ENCODE data around the gene REN. TPM values are rescaled to one million over a fixed set of nuclear protein-coding genes. Genes with fewer than 3 reads are reported as not detected.

REN gene
- total and polyA plus RNA-seq, 7 donors: not detected

DNA sequence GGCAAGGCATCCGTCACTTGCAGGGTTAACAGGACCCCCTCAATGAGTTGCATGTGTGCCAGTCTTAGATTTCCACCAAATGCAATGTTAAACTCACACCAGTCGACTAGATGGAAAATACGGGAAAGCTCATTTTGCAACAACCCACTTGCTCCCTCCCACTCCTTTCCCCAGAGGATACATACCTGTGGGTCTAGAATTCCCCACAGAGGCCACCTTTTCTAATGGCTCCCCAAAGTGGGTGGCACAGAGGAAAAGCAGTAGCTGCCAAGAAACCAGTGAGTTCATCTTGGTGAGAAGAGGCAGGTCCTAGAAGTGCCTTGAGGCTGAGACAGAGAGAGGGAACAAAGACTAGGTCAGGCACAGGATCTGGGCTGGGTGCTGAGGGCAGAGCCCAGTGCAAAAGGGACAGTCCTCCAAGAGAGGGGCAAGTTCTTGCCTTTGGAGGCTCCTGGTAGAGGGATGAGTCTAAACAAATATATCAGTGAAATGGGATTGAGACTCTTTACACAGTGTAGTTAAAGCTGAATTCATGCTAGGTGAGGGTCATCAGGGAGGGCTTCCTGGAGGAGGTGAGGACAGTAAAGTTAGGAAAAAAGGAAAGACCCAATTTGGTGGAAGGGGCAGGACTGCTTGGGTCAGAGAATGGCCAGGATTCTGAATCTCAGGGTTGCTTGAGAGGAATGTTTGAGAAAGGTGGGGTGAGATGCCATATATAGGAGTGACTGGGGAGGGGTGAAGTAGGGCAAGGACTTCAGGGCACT, 26.6 kb upstream of the REN start:
- Histone ChIP-seq H3K36me3 (ENCODE audit: insufficient read depth in 1 of 2, low read depth in 1 of 2) (no peaks in the 10 kb centered on the region), H3K9me3 (no peaks in the 10 kb centered on the region), H3K27ac (no peak overlapping the region), H3K27me3 (ENCODE audit: insufficient read depth in 3 of 3, low read length in 2 of 3) (peaks cover 0 to 3% (median 0%) of the 10 kb centered on the region in 3 donors), H3K4me3 (no peak overlapping the region), H3K4me1 (peaks cover 22% of the 10 kb centered on the region)
- intact Hi-C loops (cut with DNase I): no loop called here
- TF ChIP-seq, protein P1, sequence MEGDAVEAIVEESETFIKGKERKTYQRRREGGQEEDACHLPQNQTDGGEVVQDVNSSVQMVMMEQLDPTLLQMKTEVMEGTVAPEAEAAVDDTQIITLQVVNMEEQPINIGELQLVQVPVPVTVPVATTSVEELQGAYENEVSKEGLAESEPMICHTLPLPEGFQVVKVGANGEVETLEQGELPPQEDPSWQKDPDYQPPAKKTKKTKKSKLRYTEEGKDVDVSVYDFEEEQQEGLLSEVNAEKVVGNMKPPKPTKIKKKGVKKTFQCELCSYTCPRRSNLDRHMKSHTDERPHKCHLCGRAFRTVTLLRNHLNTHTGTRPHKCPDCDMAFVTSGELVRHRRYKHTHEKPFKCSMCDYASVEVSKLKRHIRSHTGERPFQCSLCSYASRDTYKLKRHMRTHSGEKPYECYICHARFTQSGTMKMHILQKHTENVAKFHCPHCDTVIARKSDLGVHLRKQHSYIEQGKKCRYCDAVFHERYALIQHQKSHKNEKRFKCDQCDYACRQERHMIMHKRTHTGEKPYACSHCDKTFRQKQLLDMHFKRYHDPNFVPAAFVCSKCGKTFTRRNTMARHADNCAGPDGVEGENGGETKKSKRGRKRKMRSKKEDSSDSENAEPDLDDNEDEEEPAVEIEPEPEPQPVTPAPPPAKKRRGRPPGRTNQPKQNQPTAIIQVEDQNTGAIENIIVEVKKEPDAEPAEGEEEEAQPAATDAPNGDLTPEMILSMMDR (IDR thresholded peaks at IDR 0.05): no peak
- ATAC-seq: no peak
- WGBS, 3 donors: 77 to 88% (median 85%) methylated on average over 3 of the region's 3 CpGs
- DNase-seq: no peak

DNA sequence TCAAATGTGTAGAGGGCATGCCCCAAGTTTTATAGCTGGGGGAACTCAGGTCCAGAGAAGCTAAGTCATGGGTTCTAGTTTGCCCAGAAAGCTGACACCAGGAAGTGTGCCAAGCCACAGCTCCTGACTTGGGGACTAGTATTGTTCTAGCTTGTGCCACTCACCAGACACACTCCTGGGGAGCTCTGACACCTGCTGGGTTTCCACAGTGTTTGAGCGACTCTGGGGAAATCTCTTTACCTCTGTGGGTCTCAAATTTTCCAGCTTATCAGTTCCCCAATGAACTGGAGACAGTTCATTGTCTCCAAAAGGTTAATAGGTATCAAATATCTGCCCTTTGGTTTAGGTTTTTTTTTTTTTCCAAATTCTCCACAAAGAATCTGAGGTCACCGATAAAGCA, 25.9 kb upstream of the REN start:
- Histone ChIP-seq H3K36me3 (ENCODE audit: insufficient read depth in 1 of 2, low read depth in 1 of 2) (no peaks in the 10 kb centered on the region), H3K27ac (peak overlapping the region; percentile 30), H3K27me3 (ENCODE audit: insufficient read depth in 3 of 3, low read length in 2 of 3) (peaks cover 0 to 5% (median 3%) of the 10 kb centered on the region in 3 donors), H3K9me3 (no peaks in the 10 kb centered on the region), H3K4me3 (no peak overlapping the region), H3K4me1 (peaks cover 20% of the 10 kb centered on the region)
- DNase-seq (no peak), ATAC-seq (peak in 3 of 4 donors; percentile 15 to 36 (median 19))
- WGBS, 3 donors: 79 to 85% (median 84%) methylated on average over 2 of the region's 2 CpGs
- TF ChIP-seq, protein P1 (IDR thresholded peaks at IDR 0.05): no peak
- intact Hi-C loops (cut with DNase I): no loop called here

DNA sequence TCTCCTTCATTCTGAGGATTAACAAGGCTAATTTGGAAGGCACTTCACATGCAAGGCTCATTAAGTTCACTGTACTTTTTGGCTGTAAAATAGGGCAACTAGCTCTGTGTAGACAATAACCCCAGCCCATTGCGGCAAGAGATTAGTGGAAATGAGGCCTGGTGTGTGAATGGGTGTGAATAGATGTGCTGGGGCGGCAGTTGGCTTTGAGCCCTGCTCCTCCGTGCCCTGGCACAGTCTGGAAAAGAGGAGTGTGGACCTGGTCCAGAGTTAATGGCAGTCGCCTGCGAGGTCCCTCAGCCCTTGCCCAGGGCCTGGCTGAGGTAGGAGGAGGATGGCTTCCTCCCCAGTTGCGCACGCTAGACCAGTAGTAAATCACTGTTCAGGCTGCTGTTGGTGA, 25.3 kb upstream of the REN start:
- ATAC-seq: peak in 3 of 4 donors; percentile 83 to 90 (median 86)
- peak in 1 of 2 donors; percentile 66 for DNase-seq
- WGBS, 3 donors: 25 to 32% (median 26%) methylated on average over 7 of the region's 7 CpGs
- Histone ChIP-seq H3K36me3 (ENCODE audit: insufficient read depth in 1 of 2, low read depth in 1 of 2) (no peaks in the 10 kb centered on the region), H3K27me3 (ENCODE audit: insufficient read depth in 3 of 3, low read length in 2 of 3) (peaks cover 0 to 5% (median 1%) of the 10 kb centered on the region in 3 donors), H3K4me1 (peaks cover 20% of the 10 kb centered on the region), H3K4me3 (no peak overlapping the region), H3K27ac (peak overlapping the region; percentile 30), H3K9me3 (no peaks in the 10 kb centered on the region)
- intact Hi-C loops (cut with DNase I): no loop called here
- TF ChIP-seq, protein P1 (IDR thresholded peaks at IDR 0.05): no peak

DNA sequence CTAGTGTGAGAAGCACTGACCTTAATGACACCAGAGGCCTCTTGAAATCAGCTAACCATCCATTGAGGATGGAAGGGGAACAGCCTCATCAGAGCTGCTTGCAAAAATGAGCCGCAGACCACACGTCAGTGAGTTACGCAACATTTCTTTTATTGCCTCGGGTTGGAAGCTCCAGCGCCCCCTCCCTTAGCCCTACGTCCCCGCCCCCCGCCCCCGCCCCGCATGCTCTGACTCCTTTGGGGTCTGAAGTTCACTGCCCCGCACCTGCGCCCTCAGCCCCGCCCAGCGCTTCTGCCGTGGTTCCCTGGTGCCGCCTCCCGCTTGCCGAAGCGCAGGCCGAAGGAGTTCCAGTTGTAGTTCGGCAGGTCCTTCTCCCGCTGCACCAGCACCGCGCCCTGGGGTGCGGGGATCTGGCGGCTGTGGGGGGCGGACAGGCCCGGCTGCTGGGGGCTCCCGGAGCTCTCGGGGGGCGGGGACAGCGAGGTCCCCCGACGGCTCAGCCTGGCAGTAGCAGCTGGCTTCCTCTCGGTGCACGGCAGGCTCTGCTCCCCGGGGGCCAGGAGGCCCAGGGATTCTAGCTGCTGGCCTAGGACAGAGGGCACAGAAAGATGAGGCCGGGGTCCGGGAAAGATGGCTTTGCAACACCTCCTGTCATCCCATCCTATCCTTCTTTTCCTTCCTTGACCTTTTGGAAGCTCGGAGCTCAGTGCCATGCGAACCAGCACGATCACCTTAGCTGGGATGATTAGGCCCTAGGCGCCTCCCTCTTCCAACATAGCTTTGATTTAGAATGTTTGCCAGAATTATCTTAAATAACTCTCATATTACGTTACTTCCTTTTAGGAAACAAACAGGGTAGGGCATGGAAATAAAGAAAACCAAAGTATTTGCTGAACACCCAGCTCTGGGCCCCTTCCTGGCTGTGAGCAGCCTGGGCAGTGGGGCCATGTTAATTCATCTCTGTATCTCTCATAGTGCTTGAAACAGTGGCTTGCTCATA, 24.4 kb upstream of the REN start:
- 27 to 32% (median 31%) methylated on average over 24 to 44 of the region's 44 CpGs for whole genome bisulfite sequencing, 3 donors
- H3K27me3 ChIP-seq (ENCODE audit: insufficient read depth in 3 of 3, low read length in 2 of 3): peaks cover 0 to 5% (median 1%) of the 10 kb centered on the region in 3 donors
- peak overlapping the region; percentile 39 for H3K4me3 ChIP-seq

More for the DNA sequence above, 24.4 kb upstream of the REN start:
- Histone ChIP-seq H3K27ac (no peak overlapping the region), H3K9me3 (no peaks in the 10 kb centered on the region), H3K36me3 (ENCODE audit: insufficient read depth in 1 of 2, low read depth in 1 of 2) (no peaks in the 10 kb centered on the region), H3K4me1 (peaks cover 20% of the 10 kb centered on the region)
- TF ChIP-seq, protein P1 (IDR thresholded peaks at IDR 0.05): no peak
- DNase-seq (peak in 1 of 2 donors; percentile 57), ATAC-seq (peak; percentile 26 to 50 (median 30))
- intact Hi-C loops (cut with DNase I): no loop called here

Measured in psoas muscle (tissue), 8 donors.